K562 (cell line): ENCODE results near the gene PLEKHM3. TPM values are rescaled to one million over a fixed set of nuclear protein-coding genes. Genes with fewer than 3 reads are reported as not detected.

Experiments
- CBX3 ChIP-seq, 2 experiments: IDR thresholded peaks; 1 replicate in 1 of 2; 2 replicates in 1 of 2; pipeline ENCODE4 v1.6.1; 2012; ENCODE audit warnings: inconsistent platforms in 2 of 2, low read length in 2 of 2, borderline replicate concordance in 1 of 2, control low read depth in 1 of 2
- CREBBP ChIP-seq: IDR thresholded peaks from one replicate; pipeline ENCODE4 v1.6.1; 2012; ENCODE audit warnings: low read depth, mild to moderate bottlenecking, control low read depth, inconsistent platforms, low read length
- ELF2 ChIP-seq: fragments of 250-450 bp; sonication (Bioruptor Pico); IDR thresholded peaks from 2 replicates; pipeline ENCODE4 v1.5.0; 2021; ENCODE audit warnings: mild to moderate bottlenecking
- ESRRA ChIP-seq: fragments of 450-650 bp; IDR thresholded peaks from 2 replicates; pipeline ENCODE4 v1.6.1; 2014; ENCODE audit warnings: low read depth, mild to moderate bottlenecking, moderate library complexity, borderline replicate concordance
- FOSL1 ChIP-seq: fragments of 200-800 bp; sonication (Bioruptor generic); conservative IDR thresholded peaks from 2 replicates; pipeline ENCODE4 v1.6.1; 2016; ENCODE audit warnings: missing genetic modification characterization, missing compliant biosample characterization
- GABPB1 ChIP-seq: sonication (generic); formaldehyde crosslinking; IDR thresholded peaks from 2 replicates; pipeline ENCODE4 v1.8.0; 2022; ENCODE audit warnings: mild to moderate bottlenecking, missing genetic modification reagents
- ILK ChIP-seq: fragments of 450-650 bp; IDR thresholded peaks from 2 replicates; pipeline ENCODE4 v1.6.1; 2016; ENCODE audit warnings: missing genetic modification characterization, low read depth, mild to moderate bottlenecking, missing compliant biosample characterization, moderate library complexity, borderline replicate concordance
- PML ChIP-seq: IDR thresholded peaks from 2 replicates; pipeline ENCODE4 v1.6.1; 2012; ENCODE audit warnings: low read length, inconsistent platforms
- SMARCC2 ChIP-seq: fragments of 450-650 bp; IDR thresholded peaks from 2 replicates; pipeline ENCODE4 v1.6.1; 2017; ENCODE audit warnings: antibody characterized with exemption, moderate library complexity, mild to moderate bottlenecking, low read depth
- SREBF2 ChIP-seq: sonication (generic); formaldehyde crosslinking; IDR thresholded peaks from 2 replicates; pipeline ENCODE4 v1.4.0; 2020; ENCODE audit warnings: mild to moderate bottlenecking, missing genetic modification reagents
- SUPT5H ChIP-seq: fragments of 450-650 bp; IDR thresholded peaks from 2 replicates; pipeline ENCODE4 v1.6.1; 2016
- ZNF347 ChIP-seq: fragments of 450-650 bp; formaldehyde crosslinking; IDR thresholded peaks from 2 replicates; pipeline ENCODE4 v1.4.0; 2020; ENCODE audit warnings: low read depth, mild to moderate bottlenecking, moderate library complexity
- polyA plus RNA-seq, 8 experiments: library from polyadenylated mRNA; depleted of rRNA in 4 of 8; stranded (reverse) in 5 of 8; unstranded in 3 of 8; fragments of >200 nt; fragmentation: Nextera tagmentation in 2 of 8; fragmentation: Illumina TruSeq in 1 of 8; extraction: Ambion mirVana in 2 of 8; extraction: Trizol in 1 of 8; gene quantifications; 2 replicates each; pipeline versions ENCODE4 v1.2.1 to v1.2.3, GENCODE V29; 2011 to 2014; ENCODE audit warnings: inconsistent platforms in 1 of 8, missing spikeins in 1 of 8
- total RNA-seq, 7 experiments: library from RNA; depleted of rRNA in 6 of 7; stranded (reverse); fragments of >200 nt in 6 of 7; fragmentation: Illumina TruSeq in 2 of 7; extraction: Trizol in 2 of 7; gene quantifications; 2 replicates each; pipeline versions ENCODE4 v1.2.1 to v1.2.3, GENCODE V29; 2011 to 2021; ENCODE audit warnings: low replicate concordance in 1 of 7
- TF ChIP-seq, protein P1 (sequence below): sonication (generic); formaldehyde crosslinking; IDR thresholded peaks from 2 replicates; pipeline ENCODE4 v1.8.0; 2023; ENCODE audit warnings: mild to moderate bottlenecking, missing genetic modification reagents
- TF ChIP-seq, protein P2 (sequence below): fragments of 250-450 bp; sonication (Bioruptor Pico); IDR thresholded peaks from 2 replicates; pipeline ENCODE4 v1.9.0; 2021; ENCODE audit warnings: mild to moderate bottlenecking, inconsistent platforms
- TF ChIP-seq, protein P3 (sequence below): sonication (generic); formaldehyde crosslinking; IDR thresholded peaks from 2 replicates; pipeline ENCODE4 v1.8.1; 2023; ENCODE audit warnings: mild to moderate bottlenecking, missing genetic modification reagents
- TF ChIP-seq, protein P4 (sequence below): sonication (generic); formaldehyde crosslinking; IDR thresholded peaks from 2 replicates; pipeline ENCODE4 v1.4.0; 2020; ENCODE audit warnings: mild to moderate bottlenecking, missing genetic modification reagents

PLEKHM3 gene
- total and polyA plus RNA-seq, 9 of the 15 experiments (the other 6 are each of a cell fraction or from before 2014, with no cell fraction given), result 0.24 to 1.6 (median 1.0) TPM

DNA sequence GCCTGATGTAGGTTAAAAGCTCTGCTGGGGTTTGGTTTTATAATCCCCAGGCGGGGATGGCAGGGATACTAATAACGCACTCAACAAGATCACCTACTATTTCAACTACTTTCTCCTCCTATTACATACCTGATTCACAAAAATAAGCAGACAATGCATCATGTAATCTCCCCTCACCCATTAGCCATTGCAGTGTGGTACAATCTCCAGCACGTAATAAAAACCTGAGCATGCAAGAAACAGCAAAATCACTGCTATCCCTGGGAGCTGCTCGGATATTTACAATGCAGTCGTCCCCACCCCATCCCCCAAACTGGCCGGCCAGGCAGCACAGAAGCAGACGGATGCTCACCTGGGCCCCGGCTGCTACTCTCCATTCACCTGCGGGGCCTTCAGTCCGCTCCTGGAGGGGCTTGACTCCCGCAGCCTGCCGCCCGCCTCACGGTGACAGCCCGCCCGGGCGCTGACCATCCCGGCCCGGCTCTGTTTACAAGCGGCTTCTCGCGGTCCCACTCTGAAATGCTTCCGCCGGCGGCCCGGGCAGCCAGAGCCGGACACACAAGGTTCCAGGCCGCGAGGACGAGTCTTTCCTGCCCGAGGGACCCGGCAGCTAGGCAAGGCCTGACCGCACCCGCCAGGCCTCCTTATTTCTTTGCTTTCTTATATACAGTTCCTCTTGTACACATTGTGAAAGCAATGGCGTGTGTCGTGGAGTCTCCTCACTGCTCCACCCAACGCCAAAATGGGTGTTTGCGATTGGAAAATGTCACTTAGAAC is at the start of gene PLEKHM3 (continued):
- TF ChIP-seq, protein P1, sequence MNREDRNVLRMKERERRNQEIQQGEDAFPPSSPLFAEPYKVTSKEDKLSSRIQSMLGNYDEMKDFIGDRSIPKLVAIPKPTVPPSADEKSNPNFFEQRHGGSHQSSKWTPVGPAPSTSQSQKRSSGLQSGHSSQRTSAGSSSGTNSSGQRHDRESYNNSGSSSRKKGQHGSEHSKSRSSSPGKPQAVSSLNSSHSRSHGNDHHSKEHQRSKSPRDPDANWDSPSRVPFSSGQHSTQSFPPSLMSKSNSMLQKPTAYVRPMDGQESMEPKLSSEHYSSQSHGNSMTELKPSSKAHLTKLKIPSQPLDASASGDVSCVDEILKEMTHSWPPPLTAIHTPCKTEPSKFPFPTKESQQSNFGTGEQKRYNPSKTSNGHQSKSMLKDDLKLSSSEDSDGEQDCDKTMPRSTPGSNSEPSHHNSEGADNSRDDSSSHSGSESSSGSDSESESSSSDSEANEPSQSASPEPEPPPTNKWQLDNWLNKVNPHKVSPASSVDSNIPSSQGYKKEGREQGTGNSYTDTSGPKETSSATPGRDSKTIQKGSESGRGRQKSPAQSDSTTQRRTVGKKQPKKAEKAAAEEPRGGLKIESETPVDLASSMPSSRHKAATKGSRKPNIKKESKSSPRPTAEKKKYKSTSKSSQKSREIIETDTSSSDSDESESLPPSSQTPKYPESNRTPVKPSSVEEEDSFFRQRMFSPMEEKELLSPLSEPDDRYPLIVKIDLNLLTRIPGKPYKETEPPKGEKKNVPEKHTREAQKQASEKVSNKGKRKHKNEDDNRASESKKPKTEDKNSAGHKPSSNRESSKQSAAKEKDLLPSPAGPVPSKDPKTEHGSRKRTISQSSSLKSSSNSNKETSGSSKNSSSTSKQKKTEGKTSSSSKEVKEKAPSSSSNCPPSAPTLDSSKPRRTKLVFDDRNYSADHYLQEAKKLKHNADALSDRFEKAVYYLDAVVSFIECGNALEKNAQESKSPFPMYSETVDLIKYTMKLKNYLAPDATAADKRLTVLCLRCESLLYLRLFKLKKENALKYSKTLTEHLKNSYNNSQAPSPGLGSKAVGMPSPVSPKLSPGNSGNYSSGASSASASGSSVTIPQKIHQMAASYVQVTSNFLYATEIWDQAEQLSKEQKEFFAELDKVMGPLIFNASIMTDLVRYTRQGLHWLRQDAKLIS (CRISPR knock-in tag), result 0 out of 2 replicates have a peak, but pooled peaks have one; percentile 71
- TF ChIP-seq SMARCC2 (no peak), SREBF2 (CRISPR knock-in tag) (no peak), ZNF347 (CRISPR knock-in tag) (no peak), ESRRA (peak; percentile 32; the same call in 1 of the 2 replicates), GABPB1 (peak; percentile 97), CREBBP (no peak), SUPT5H (peak; percentile 82), ILK (no peak), ELF2 (CRISPR knock-in tag) (no peak), PML (peak; percentile 52; the same call in 1 of the 2 replicates), FOSL1 (no peak), CBX3 (IDR thresholded peaks at IDR 0.05; ENCODE audit: borderline replicate concordance in 1 of 2, low read length in 2 of 2) (peak in 1 of 2 experiments; percentile 86; a peak in 2 of 3 replicates)
- TF ChIP-seq, protein P2, sequence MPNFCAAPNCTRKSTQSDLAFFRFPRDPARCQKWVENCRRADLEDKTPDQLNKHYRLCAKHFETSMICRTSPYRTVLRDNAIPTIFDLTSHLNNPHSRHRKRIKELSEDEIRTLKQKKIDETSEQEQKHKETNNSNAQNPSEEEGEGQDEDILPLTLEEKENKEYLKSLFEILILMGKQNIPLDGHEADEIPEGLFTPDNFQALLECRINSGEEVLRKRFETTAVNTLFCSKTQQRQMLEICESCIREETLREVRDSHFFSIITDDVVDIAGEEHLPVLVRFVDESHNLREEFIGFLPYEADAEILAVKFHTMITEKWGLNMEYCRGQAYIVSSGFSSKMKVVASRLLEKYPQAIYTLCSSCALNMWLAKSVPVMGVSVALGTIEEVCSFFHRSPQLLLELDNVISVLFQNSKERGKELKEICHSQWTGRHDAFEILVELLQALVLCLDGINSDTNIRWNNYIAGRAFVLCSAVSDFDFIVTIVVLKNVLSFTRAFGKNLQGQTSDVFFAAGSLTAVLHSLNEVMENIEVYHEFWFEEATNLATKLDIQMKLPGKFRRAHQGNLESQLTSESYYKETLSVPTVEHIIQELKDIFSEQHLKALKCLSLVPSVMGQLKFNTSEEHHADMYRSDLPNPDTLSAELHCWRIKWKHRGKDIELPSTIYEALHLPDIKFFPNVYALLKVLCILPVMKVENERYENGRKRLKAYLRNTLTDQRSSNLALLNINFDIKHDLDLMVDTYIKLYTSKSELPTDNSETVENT (CRISPR knock-in tag), result 0 out of 2 replicates have a peak, but pooled peaks have one; percentile 23
- TF ChIP-seq, protein P3, sequence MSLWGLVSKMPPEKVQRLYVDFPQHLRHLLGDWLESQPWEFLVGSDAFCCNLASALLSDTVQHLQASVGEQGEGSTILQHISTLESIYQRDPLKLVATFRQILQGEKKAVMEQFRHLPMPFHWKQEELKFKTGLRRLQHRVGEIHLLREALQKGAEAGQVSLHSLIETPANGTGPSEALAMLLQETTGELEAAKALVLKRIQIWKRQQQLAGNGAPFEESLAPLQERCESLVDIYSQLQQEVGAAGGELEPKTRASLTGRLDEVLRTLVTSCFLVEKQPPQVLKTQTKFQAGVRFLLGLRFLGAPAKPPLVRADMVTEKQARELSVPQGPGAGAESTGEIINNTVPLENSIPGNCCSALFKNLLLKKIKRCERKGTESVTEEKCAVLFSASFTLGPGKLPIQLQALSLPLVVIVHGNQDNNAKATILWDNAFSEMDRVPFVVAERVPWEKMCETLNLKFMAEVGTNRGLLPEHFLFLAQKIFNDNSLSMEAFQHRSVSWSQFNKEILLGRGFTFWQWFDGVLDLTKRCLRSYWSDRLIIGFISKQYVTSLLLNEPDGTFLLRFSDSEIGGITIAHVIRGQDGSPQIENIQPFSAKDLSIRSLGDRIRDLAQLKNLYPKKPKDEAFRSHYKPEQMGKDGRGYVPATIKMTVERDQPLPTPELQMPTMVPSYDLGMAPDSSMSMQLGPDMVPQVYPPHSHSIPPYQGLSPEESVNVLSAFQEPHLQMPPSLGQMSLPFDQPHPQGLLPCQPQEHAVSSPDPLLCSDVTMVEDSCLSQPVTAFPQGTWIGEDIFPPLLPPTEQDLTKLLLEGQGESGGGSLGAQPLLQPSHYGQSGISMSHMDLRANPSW (CRISPR knock-in tag), result no peak
- TF ChIP-seq, protein P4, sequence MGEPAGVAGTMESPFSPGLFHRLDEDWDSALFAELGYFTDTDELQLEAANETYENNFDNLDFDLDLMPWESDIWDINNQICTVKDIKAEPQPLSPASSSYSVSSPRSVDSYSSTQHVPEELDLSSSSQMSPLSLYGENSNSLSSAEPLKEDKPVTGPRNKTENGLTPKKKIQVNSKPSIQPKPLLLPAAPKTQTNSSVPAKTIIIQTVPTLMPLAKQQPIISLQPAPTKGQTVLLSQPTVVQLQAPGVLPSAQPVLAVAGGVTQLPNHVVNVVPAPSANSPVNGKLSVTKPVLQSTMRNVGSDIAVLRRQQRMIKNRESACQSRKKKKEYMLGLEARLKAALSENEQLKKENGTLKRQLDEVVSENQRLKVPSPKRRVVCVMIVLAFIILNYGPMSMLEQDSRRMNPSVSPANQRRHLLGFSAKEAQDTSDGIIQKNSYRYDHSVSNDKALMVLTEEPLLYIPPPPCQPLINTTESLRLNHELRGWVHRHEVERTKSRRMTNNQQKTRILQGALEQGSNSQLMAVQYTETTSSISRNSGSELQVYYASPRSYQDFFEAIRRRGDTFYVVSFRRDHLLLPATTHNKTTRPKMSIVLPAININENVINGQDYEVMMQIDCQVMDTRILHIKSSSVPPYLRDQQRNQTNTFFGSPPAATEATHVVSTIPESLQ (CRISPR knock-in tag), result no peak
